Activated B cell treated with CpG ODN at 0.5 μM for 24 hours (primary cell): ENCODE data around the gene AGK. TPM values are rescaled to one million over a fixed set of nuclear protein-coding genes. Genes with fewer than 3 reads are reported as not detected.

Experiments
- ATAC-seq: fragments of 200-7000 bp; cut with Tn5 transposase; one replicate; pipeline ENCODE4 v1.10.0; 2021; ENCODE audit warnings: low read depth, mild to moderate bottlenecking, moderate library complexity
- CTCF ChIA-PET: fragments of 350-600 bp; sonication (Branson Sonifier 250); formaldehyde crosslinking; loops from one replicate; lab custom pipeline; 2021; ENCODE audit warnings: antibody characterized with exemption; lab: Charles Lee
- POLR2A ChIA-PET: fragments of 350-600 bp; sonication (Branson Sonifier 250); formaldehyde crosslinking; loops from one replicate; lab custom pipeline; 2021; ENCODE audit warnings: antibody characterized with exemption; lab: Charles Lee
- DNase-seq: peaks from one replicate; pipeline ENCODE4 v3.0.0; 2022
- H3K27ac Mint-ChIP-seq: one replicate; pipeline ENCODE4 v1.8.0; 2020; ENCODE audit warnings: mixed read lengths
- H3K27me3 Mint-ChIP-seq: one replicate; pipeline ENCODE4 v1.8.0; 2021; ENCODE audit warnings: mixed read lengths
- H3K36me3 Mint-ChIP-seq: one replicate; pipeline ENCODE4 v1.8.0; 2021; ENCODE audit warnings: low read depth, mixed read lengths
- H3K4me1 Mint-ChIP-seq: one replicate; pipeline ENCODE4 v1.8.0; 2021; ENCODE audit warnings: mixed read lengths
- H3K4me3 Mint-ChIP-seq: one replicate; pipeline ENCODE4 v1.8.0; 2020; ENCODE audit warnings: mild to moderate bottlenecking, mixed read lengths
- H3K9me3 Mint-ChIP-seq: one replicate; pipeline ENCODE4 v1.8.0; 2020; ENCODE audit warnings: mixed read lengths
- intact Hi-C: fragments of 100-400 bp; cut with micrococcal nuclease; formaldehyde crosslinking; loops from one replicate; pipeline ENCODE4 v1.15.1; 2024
- total RNA-seq: library from RNA; stranded (reverse); gene quantifications from 2 replicates; pipeline ENCODE4 v1.2.3, GENCODE V29; 2022
- TF ChIP-seq, protein P1 (sequence below): fragments of 200-600 bp; IDR thresholded peaks from one replicate; pipeline ENCODE4 v1.8.0; 2022; ENCODE audit warnings: antibody characterized with exemption, mild to moderate bottlenecking

The AGK gene
- total RNA-seq, 1 donor from 2014 or later: 39.3 TPM

GRCh38 chr7:141609576-141609975, 58.4 kb downstream of the AGK start:
- CTCF ChIA-PET: no interaction called here

DNA sequence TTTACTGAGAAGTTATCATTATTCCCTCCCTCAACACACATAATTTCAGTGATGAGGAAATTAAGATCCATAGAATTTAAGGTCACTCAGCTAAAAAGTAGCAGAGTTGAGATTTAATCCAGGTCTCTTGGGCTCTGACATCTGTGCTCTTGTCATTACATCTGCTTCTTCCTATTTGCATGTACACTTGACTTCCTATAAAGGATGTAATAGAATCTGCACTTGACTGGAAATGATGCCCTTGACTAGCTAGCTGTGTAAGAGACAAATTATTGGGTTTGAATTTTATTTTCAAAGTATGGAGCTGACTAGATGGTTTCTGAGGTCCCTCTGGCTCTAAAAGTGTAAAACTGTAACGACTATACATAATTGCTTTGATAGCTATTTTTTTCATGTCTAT, 59.5 kb downstream of the AGK start:
- no peaks in the 10 kb centered on the region for H3K4me1 Mint-ChIP-seq
- POLR2A ChIA-PET: no interaction called here
- no peak overlapping the region for H3K27ac Mint-ChIP-seq
- H3K9me3 Mint-ChIP-seq: no peaks in the 10 kb centered on the region
- intact Hi-C loops: no loop called here
- H3K27me3 Mint-ChIP-seq: no peaks in the 10 kb centered on the region
- ATAC-seq (no peak), DNase-seq (no peak)
- CTCF ChIA-PET: no interaction called here
- peaks cover 58% of the 10 kb centered on the region for H3K36me3 Mint-ChIP-seq
- TF ChIP-seq, protein P1, sequence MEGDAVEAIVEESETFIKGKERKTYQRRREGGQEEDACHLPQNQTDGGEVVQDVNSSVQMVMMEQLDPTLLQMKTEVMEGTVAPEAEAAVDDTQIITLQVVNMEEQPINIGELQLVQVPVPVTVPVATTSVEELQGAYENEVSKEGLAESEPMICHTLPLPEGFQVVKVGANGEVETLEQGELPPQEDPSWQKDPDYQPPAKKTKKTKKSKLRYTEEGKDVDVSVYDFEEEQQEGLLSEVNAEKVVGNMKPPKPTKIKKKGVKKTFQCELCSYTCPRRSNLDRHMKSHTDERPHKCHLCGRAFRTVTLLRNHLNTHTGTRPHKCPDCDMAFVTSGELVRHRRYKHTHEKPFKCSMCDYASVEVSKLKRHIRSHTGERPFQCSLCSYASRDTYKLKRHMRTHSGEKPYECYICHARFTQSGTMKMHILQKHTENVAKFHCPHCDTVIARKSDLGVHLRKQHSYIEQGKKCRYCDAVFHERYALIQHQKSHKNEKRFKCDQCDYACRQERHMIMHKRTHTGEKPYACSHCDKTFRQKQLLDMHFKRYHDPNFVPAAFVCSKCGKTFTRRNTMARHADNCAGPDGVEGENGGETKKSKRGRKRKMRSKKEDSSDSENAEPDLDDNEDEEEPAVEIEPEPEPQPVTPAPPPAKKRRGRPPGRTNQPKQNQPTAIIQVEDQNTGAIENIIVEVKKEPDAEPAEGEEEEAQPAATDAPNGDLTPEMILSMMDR: no peak
- H3K4me3 Mint-ChIP-seq: no peak overlapping the region

More at GRCh38 chr7:141609576-141609975, 58.4 kb downstream of the AGK start:
- intact Hi-C loops: no loop called here
- POLR2A ChIA-PET: no interaction called here
- no peak for DNase-seq
- TF ChIP-seq, protein P1: no peak
- Mint-ChIP-seq H3K27ac (no peak overlapping the region), H3K9me3 (no peaks in the 10 kb centered on the region), H3K27me3 (no peaks in the 10 kb centered on the region), H3K4me1 (no peaks in the 10 kb centered on the region), H3K36me3 (peaks cover 55% of the 10 kb centered on the region), H3K4me3 (no peak overlapping the region)
- ATAC-seq: no peak

DNA sequence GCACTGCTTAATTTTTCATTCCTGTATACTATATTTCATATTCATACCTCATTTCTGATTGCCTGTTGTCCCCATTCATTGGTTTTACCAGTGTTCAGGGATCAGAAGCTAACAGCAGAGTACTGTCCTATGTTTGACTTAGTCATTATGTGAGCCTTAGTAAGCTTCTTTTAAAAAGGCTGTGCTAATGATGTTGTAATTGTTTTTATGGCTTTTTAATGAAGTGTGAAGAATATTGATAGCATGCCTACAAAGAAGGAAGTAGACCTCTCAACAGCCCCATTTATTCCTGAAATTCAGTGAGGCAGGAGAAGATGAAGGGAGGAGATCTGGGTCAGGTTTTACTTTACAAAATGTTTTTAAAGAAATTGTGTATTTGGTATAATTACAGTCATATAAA, 61.7 kb downstream of the AGK start:
- ATAC-seq: no peak
- Mint-ChIP-seq H3K27ac (no peak overlapping the region), H3K27me3 (no peaks in the 10 kb centered on the region), H3K36me3 (peaks cover 51% of the 10 kb centered on the region), H3K4me3 (no peak overlapping the region), H3K4me1 (no peaks in the 10 kb centered on the region), H3K9me3 (no peaks in the 10 kb centered on the region)
- intact Hi-C loops: no loop called here
- DNase-seq: no peak
- POLR2A ChIA-PET: no interaction called here
- CTCF ChIA-PET: no interaction called here
- TF ChIP-seq, protein P1: no peak

- Mint-ChIP-seq H3K27ac (no peak overlapping the region), H3K4me3 (no peak overlapping the region), H3K9me3 (no peaks in the 10 kb centered on the region), H3K4me1 (no peaks in the 10 kb centered on the region), H3K36me3 (peaks cover 44% of the 10 kb centered on the region), H3K27me3 (no peaks in the 10 kb centered on the region)
- TF ChIP-seq, protein P1: no peak
- POLR2A ChIA-PET: interaction anchor here (0.7 kb wide), 1 partner anchor 19 kb away, joined by 3 read pairs; no protein-coding TSS in a partner anchor
- ATAC-seq: no peak
- no peak for DNase-seq
- intact Hi-C loops: no loop called here
- CTCF ChIA-PET: no interaction called here
Observed at GRCh38 chr7:141617280-141617679, 66.1 kb downstream of the AGK start.

- TF ChIP-seq, protein P1: no peak
- no peaks in the 10 kb centered on the region for H3K4me1 Mint-ChIP-seq
- H3K36me3 Mint-ChIP-seq: peaks cover 51% of the 10 kb centered on the region
- H3K4me3 Mint-ChIP-seq: no peak overlapping the region
- no peaks in the 10 kb centered on the region for H3K27me3 Mint-ChIP-seq
- no peak for DNase-seq
- no peak overlapping the region for H3K27ac Mint-ChIP-seq
- ChIA-PET POLR2A (no interaction called here), CTCF (no interaction called here)
- ATAC-seq: no peak
- H3K9me3 Mint-ChIP-seq: no peaks in the 10 kb centered on the region
- intact Hi-C loops: no loop called here
Observed at GRCh38 chr7:141619745-141620144, 68.5 kb downstream of the AGK start.
